H1 (cell line): Measurements from ENCODE around the gene CHCHD6. TPM values are rescaled to one million over a fixed set of nuclear protein-coding genes. Genes with fewer than 3 reads are reported as not detected.

ENCODE experiments used
- CTBP2 ChIP-seq: IDR thresholded peaks from 2 replicates; pipeline ENCODE4 v1.7.0; 2011; ENCODE audit warnings: borderline replicate concordance, mild to moderate bottlenecking, moderate library complexity, mixed read lengths, low read length; ENCODE audit not compliant: insufficient read depth, insufficient read length
- polyA plus RNA-seq, 7 experiments: library from polyadenylated mRNA; depleted of rRNA in 3 of 7; stranded (reverse) in 5 of 7; unstranded in 2 of 7; fragments of >200 nt in 5 of 7; fragments of 200-250 nt in 2 of 7; gene quantifications; 1 replicate in 5 of 7; 2 replicates in 1 of 7; 4 replicates in 1 of 7; pipeline versions ENCODE4 v1.2.1 to v1.2.3, GENCODE V29; 2011 to 2013; ENCODE audit warnings: missing spikeins in 2 of 7, mixed read lengths in 2 of 7
- total RNA-seq: library from RNA; stranded (reverse); fragmentation: NEBNext Ultra II Directional; extraction: Animal tissue kit (Norgen Biotek cat#: 25700); gene quantifications from 2 replicates; pipeline ENCODE4 v1.2.1, GENCODE V29; 2021

The CHCHD6 gene
- total and polyA plus RNA-seq, 2 of the 8 experiments (the other 6 are each of a cell fraction or from before 2014, with no cell fraction given): 32.4 to 37.6 TPM

DNA sequence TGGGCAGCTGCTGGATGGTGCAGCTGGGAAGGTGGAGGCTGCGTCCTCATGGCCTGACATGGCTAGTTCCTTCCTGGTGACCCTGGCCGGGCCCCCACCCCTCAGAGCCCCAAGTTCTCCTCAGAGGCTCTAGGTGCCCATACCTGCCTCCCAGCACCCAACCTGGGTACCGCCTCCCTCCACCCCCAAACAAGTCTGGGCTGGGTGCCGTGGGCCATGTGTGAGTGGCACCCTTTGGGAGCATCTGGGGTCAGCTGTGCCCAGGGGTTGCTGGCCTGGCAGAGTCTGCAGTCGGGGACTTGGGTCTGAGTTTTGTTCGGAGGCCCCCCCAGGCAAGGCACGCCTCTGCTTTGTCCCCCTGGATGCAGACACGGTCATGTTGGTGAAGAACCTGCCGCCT is 289.4 kb downstream of the CHCHD6 start (continued):
- no peak for TF ChIP-seq CTBP2
- TF ChIP-seq, all 59 proteins: peak for 0
